GM12873 (cell line): Measurements from ENCODE around the gene SKI.

Experiments used
- CTCF ChIP-seq: IDR thresholded peaks from 2 replicates; pipeline ENCODE4 v1.5.1; 2012; ENCODE audit warnings: low read depth, mild to moderate bottlenecking, moderate library complexity, low read length, control low read depth; ENCODE audit not compliant: insufficient read depth; ENCODE audit errors: missing control alignments

SKI gene

GRCh38 chr1:2208309-2209239 lies 19.5 kb upstream of the SKI start:
- no peak for TF ChIP-seq CTCF

- TF ChIP-seq CTCF, result no peak
Measured at GRCh38 chr1:2209400-2210083, 18.6 kb upstream of the SKI start.

GRCh38 chr1:2210084-2210653 lies 17.9 kb upstream of the SKI start:
- TF ChIP-seq CTCF, result no peak

- TF ChIP-seq CTCF, result no peak
Measured at GRCh38 chr1:2210786-2211185, 17.3 kb upstream of the SKI start.

- TF ChIP-seq CTCF, result no peak
Measured at GRCh38 chr1:2212274-2212531, 15.9 kb upstream of the SKI start.

- no peak for TF ChIP-seq CTCF
Measured at GRCh38 chr1:2212532-2213491, 15.3 kb upstream of the SKI start.
